Endothelial cell of umbilical vein (primary cell): ENCODE data around the gene ADAMTS12. TPM values are rescaled to one million over a fixed set of nuclear protein-coding genes. Genes with fewer than 3 reads are reported as not detected.

Experiments
- BruUV-seq: library from RNA; stranded (reverse); fragments of 400-500 nt; replicated peaks from 2 replicates; lab custom pipeline; 2021; lab: Mats Ljungman, UMichigan
- CTCF ChIA-PET: fragments of 300-600, 350-600 bp; sonication (Branson Sonifier 250); formaldehyde crosslinking; loops from one replicate; lab custom pipeline; 2021; ENCODE audit warnings: antibody characterized with exemption, inconsistent platforms; lab: Charles Lee
- POLR2A ChIA-PET: fragments of 300-600, 350-600 bp; sonication (Branson Sonifier 250); formaldehyde crosslinking; loops from one replicate; lab custom pipeline; 2021; ENCODE audit warnings: antibody characterized with exemption, inconsistent platforms; lab: Charles Lee
- DNase-seq: peaks from one replicate; pipeline ENCODE4 v3.0.0-alpha.2; 2011; ENCODE audit warnings: low read depth, low spot score
- FAIRE-seq: peaks from 2 replicates; lab custom pipeline; 2011; peaks lifted over from hg19 to GRCh38; lab: Jason Lieb, UNC
- H2AFZ ChIP-seq: 2 replicates; pipeline ENCODE4 v1.6.0; 2012; ENCODE audit warnings: low read depth, low read length, control low read depth, inconsistent platforms
- H3K27ac ChIP-seq: 2 replicates; pipeline ENCODE4 v1.5.1; 2011; ENCODE audit warnings: low read depth, mild to moderate bottlenecking, control low read depth, low read length, moderate library complexity; ENCODE audit not compliant: insufficient read depth
- H3K27me3 ChIP-seq, 2 experiments: 2 replicates each; pipeline versions ENCODE4 v1.6.0 to v1.6.1; 2011; ENCODE audit warnings: low read length in 2 of 2, mixed read lengths in 1 of 2; ENCODE audit not compliant: control insufficient read depth in 2 of 2, insufficient read depth in 2 of 2
- H3K36me3 ChIP-seq, 2 experiments: 2 replicates in 1 of 2; 3 replicates in 1 of 2; pipeline ENCODE4 v1.5.1; 2011; ENCODE audit warnings: low read length in 2 of 2, mild to moderate bottlenecking in 1 of 2, moderate library complexity in 1 of 2; ENCODE audit not compliant: control insufficient read depth in 2 of 2, insufficient read depth in 2 of 2; ENCODE audit errors: extremely low read depth in 1 of 2
- H3K4me1 ChIP-seq: 3 replicates; pipeline ENCODE4 v1.5.1; 2011; ENCODE audit warnings: mild to moderate bottlenecking, low read length; ENCODE audit not compliant: control insufficient read depth, insufficient read depth; ENCODE audit errors: extremely low read depth
- H3K4me2 ChIP-seq: 2 replicates; pipeline ENCODE4 v1.6.1; 2011; ENCODE audit warnings: low read length, control low read depth, mixed read lengths; ENCODE audit not compliant: insufficient read depth
- H3K4me3 ChIP-seq, 3 experiments: fragments of 200-600 bp in 1 of 3; sonication (generic), shearing (Covaris generic) in 1 of 3; replicated peaks in 1 of 3; 2 replicates each; pipeline ENCODE4 v1.5.1; 2011 to 2016; ENCODE audit warnings: control low read depth in 3 of 3, low read length in 3 of 3, mild to moderate bottlenecking in 2 of 3, inconsistent platforms in 1 of 3, low read depth in 1 of 3, moderate library complexity in 1 of 3; ENCODE audit not compliant: insufficient read depth in 1 of 3
- H3K79me2 ChIP-seq: 2 replicates; pipeline ENCODE4 v1.6.0; 2012; ENCODE audit warnings: low read length, inconsistent platforms; ENCODE audit not compliant: control insufficient read depth, insufficient read depth
- H3K9ac ChIP-seq: replicated peaks from 2 replicates; pipeline ENCODE3; 2011; ENCODE audit warnings: low read length, control low read depth; ENCODE audit not compliant: insufficient read depth; ENCODE audit errors: extremely low read depth
- H3K9me1 ChIP-seq: replicated peaks from 3 replicates; pipeline ENCODE4 v1.6.0; 2011; ENCODE audit warnings: mild to moderate bottlenecking, low read length; ENCODE audit not compliant: control insufficient read depth, insufficient read depth; ENCODE audit errors: extremely low read depth
- H3K9me3 ChIP-seq: replicated peaks from 2 replicates; pipeline ENCODE4 v1.5.1; 2012; ENCODE audit warnings: low read length, inconsistent platforms; ENCODE audit not compliant: control insufficient read depth, insufficient read depth
- H4K20me1 ChIP-seq: replicated peaks from 2 replicates; pipeline ENCODE3; 2011; ENCODE audit warnings: mild to moderate bottlenecking, low read length; ENCODE audit not compliant: control insufficient read depth, insufficient read depth; ENCODE audit errors: extremely low read depth
- EZH2 ChIP-seq: IDR thresholded peaks from 2 replicates; pipeline ENCODE4 v1.6.1; 2012; ENCODE audit warnings: borderline replicate concordance, low read depth, mild to moderate bottlenecking, moderate library complexity, low read length, inconsistent platforms; ENCODE audit not compliant: severe bottlenecking
- FOS ChIP-seq: IDR thresholded peaks from 2 replicates; pipeline ENCODE4 v1.6.1; 2011; ENCODE audit warnings: mild to moderate bottlenecking, low read length, moderate library complexity, borderline replicate concordance; ENCODE audit not compliant: insufficient read depth
- GATA2 ChIP-seq: IDR thresholded peaks from 2 replicates; pipeline ENCODE4 v1.7.0; 2011; ENCODE audit warnings: low read depth, mild to moderate bottlenecking, moderate library complexity, mixed read lengths, low read length; ENCODE audit not compliant: insufficient read length, insufficient read depth
- JUN ChIP-seq: IDR thresholded peaks from 2 replicates; pipeline ENCODE4 v1.6.1; 2011; ENCODE audit warnings: borderline replicate concordance, low read depth; ENCODE audit not compliant: insufficient read length, insufficient read depth
- MYC ChIP-seq: IDR thresholded peaks from one replicate; pipeline ENCODE4 v1.6.1; 2011; ENCODE audit warnings: mild to moderate bottlenecking, low read depth, low read length
- POLR2A ChIP-seq: IDR thresholded peaks from 2 replicates; pipeline ENCODE4 v1.6.1; 2012; ENCODE audit warnings: low read depth, mild to moderate bottlenecking, control low read depth, low read length
- POLR2AphosphoS5 ChIP-seq: IDR thresholded peaks from 2 replicates; pipeline ENCODE4 v1.6.1; 2012; ENCODE audit warnings: low read depth, mild to moderate bottlenecking, control low read depth, low read length, moderate library complexity; ENCODE audit not compliant: insufficient read depth
- dilution Hi-C: fragments of 300-500 bp; cut with MboI; formaldehyde crosslinking; loops from one replicate; pipeline ENCODE4 v1.15.0; 2019; ENCODE audit warnings: low sequenced_read_pairs; ENCODE audit not compliant: extremely low pct_ligation_motif_present
- intact Hi-C: fragments of 100-400 bp; cut with micrococcal nuclease; formaldehyde crosslinking; loops from one replicate; pipeline ENCODE4 v1.10.0; 2022
- polyA plus RNA-seq, 4 experiments: library from polyadenylated mRNA; depleted of rRNA in 3 of 4; stranded (reverse) in 3 of 4; unstranded in 1 of 4; fragments of >200 nt; gene quantifications; 2 replicates each; pipeline versions ENCODE4 v1.2.1 to v1.2.3, GENCODE V29; 2011 to 2012; ENCODE audit warnings: missing spikeins in 1 of 4
- total RNA-seq: library from RNA; stranded (reverse); gene quantifications from 2 replicates; pipeline ENCODE4 v1.2.3, GENCODE V29; 2021
- TF ChIP-seq, protein P1 (sequence below), 2 donors: IDR thresholded peaks; 1 replicate in 1 of 2; 2 replicates in 1 of 2; pipeline ENCODE4 v1.5.1; 2011; ENCODE audit warnings: low read length in 2 of 2, mild to moderate bottlenecking in 2 of 2, moderate library complexity in 2 of 2, control low read depth in 1 of 2, inconsistent platforms in 1 of 2, low read depth in 1 of 2; ENCODE audit not compliant: insufficient read depth in 1 of 2; ENCODE audit errors: extremely low read depth in 1 of 2
- TF ChIP-seq, protein P2 (sequence below): IDR thresholded peaks from 2 replicates; pipeline ENCODE4 v1.6.1; 2011; ENCODE audit not compliant: insufficient read depth, insufficient read length

The ADAMTS12 gene
- total and polyA plus RNA-seq, 2 donors (not counting 3 experiments of a cell fraction or from before 2014, with no cell fraction given): 0.88 TPM; not detected in 1

- Histone ChIP-seq H3K27ac (no peak overlapping the region), H3K36me3 (no peaks in the 10 kb centered on the region), H3K9me1 (no peaks in the 10 kb centered on the region), H3K9me3 (no peaks in the 10 kb centered on the region), H3K4me1 (no peaks in the 10 kb centered on the region), H3K27me3 (no peaks in the 10 kb centered on the region), H3K4me2 (no peak overlapping the region), H3K9ac (no peak overlapping the region), H3K79me2 (no peaks in the 10 kb centered on the region), H4K20me1 (no peaks in the 10 kb centered on the region), H2AFZ (no peak overlapping the region), H3K4me3 (no peak overlapping the region)
- ChIA-PET CTCF (interaction anchor here (0.6 to 1.2 kb wide), 2 partner anchors 19 to 361 kb away, joined by 4 read pairs; no protein-coding TSS in a partner anchor), POLR2A (no interaction called here)
- no TSS peak for BruUV-seq
- intact Hi-C loops: no loop called here
- FAIRE-seq: no peak
- no peak for TF ChIP-seq EZH2
- TF ChIP-seq POLR2A: no peak
- TF ChIP-seq GATA2: no peak
- TF ChIP-seq JUN: no peak
- TF ChIP-seq, protein P1, sequence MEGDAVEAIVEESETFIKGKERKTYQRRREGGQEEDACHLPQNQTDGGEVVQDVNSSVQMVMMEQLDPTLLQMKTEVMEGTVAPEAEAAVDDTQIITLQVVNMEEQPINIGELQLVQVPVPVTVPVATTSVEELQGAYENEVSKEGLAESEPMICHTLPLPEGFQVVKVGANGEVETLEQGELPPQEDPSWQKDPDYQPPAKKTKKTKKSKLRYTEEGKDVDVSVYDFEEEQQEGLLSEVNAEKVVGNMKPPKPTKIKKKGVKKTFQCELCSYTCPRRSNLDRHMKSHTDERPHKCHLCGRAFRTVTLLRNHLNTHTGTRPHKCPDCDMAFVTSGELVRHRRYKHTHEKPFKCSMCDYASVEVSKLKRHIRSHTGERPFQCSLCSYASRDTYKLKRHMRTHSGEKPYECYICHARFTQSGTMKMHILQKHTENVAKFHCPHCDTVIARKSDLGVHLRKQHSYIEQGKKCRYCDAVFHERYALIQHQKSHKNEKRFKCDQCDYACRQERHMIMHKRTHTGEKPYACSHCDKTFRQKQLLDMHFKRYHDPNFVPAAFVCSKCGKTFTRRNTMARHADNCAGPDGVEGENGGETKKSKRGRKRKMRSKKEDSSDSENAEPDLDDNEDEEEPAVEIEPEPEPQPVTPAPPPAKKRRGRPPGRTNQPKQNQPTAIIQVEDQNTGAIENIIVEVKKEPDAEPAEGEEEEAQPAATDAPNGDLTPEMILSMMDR (IDR thresholded peaks at IDR 0.05; ENCODE audit: extremely low read depth in 1 of 2, insufficient read depth in 1 of 2, low read depth in 1 of 2, low read length in 2 of 2): no peak
- no peak for TF ChIP-seq POLR2AphosphoS5
- no peak for TF ChIP-seq FOS
- no peak for TF ChIP-seq MYC
- TF ChIP-seq, protein P2, sequence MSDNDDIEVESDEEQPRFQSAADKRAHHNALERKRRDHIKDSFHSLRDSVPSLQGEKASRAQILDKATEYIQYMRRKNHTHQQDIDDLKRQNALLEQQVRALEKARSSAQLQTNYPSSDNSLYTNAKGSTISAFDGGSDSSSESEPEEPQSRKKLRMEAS: no peak
- no peak for DNase-seq
- dilution Hi-C loops: no loop called here
Measured at GRCh38 chr5:33608344-33609041, 283.3 kb downstream of the ADAMTS12 start.
